Retinal pigment epithelial cell (primary cell): ENCODE data around the gene GPALPP1.
"Not testable (repeated sequence)": the region's sequence is repeated elsewhere in the genome, so short reads cannot be mapped to it uniquely, and the experiment has no call there.

Source experiments
- DNase-seq: peaks from one replicate; pipeline ENCODE4 v3.0.0-alpha.2; 2010; ENCODE audit warnings: low read depth
- H3K4me3 ChIP-seq: 2 replicates; pipeline ENCODE4 v1.5.1; 2011; ENCODE audit warnings: mild to moderate bottlenecking, low read length, control low read depth, moderate library complexity
- TF ChIP-seq, protein P1 (sequence below): conservative IDR thresholded peaks from 2 replicates; pipeline ENCODE4 v1.5.1; 2011; ENCODE audit warnings: low read depth, low read length, control low read depth, inconsistent platforms

Gene GPALPP1

DNA sequence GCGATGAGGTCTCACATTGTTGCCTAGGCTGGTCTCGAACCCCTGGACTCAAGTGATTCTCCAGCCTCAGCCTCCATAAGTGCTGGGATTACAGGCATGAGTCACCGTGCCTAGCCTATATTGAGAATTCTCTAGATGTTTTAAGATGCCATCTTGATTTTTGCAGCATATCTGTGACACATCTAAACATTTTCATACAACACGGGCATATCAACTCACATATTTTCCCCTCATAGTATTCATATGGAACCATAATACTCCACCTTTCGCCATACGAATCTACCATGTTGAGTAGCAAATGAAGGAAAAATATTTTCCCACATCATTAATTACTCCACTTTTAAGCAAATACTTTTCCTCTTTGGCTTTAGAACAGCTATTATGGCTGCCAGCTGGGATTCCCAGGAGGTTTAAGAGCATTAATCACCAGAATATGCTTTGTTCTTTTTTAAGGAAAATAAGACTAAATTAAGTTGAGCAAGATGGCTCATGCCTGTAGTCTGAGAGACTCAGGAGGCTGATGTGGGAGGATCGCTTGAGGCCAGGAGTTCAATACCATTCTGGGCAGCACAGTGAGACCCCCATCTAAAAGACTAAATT, 74.0 kb downstream of the GPALPP1 start:
- no peak for DNase-seq

GRCh38 chr13:45063889-45064288, 74.6 kb downstream of the GPALPP1 start:
- H3K4me3 ChIP-seq, DNase-seq: not testable (repeated sequence)

More for the DNA sequence above, 74.0 kb downstream of the GPALPP1 start:
- TF ChIP-seq, protein P1, sequence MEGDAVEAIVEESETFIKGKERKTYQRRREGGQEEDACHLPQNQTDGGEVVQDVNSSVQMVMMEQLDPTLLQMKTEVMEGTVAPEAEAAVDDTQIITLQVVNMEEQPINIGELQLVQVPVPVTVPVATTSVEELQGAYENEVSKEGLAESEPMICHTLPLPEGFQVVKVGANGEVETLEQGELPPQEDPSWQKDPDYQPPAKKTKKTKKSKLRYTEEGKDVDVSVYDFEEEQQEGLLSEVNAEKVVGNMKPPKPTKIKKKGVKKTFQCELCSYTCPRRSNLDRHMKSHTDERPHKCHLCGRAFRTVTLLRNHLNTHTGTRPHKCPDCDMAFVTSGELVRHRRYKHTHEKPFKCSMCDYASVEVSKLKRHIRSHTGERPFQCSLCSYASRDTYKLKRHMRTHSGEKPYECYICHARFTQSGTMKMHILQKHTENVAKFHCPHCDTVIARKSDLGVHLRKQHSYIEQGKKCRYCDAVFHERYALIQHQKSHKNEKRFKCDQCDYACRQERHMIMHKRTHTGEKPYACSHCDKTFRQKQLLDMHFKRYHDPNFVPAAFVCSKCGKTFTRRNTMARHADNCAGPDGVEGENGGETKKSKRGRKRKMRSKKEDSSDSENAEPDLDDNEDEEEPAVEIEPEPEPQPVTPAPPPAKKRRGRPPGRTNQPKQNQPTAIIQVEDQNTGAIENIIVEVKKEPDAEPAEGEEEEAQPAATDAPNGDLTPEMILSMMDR = no peak
- no peak overlapping the region for H3K4me3 ChIP-seq

GRCh38 chr13:45064889-45065288, 75.6 kb downstream of the GPALPP1 start:
- no peak for DNase-seq
- H3K4me3 ChIP-seq = no peak overlapping the region
- TF ChIP-seq, protein P1 = no peak

- no peak overlapping the region for H3K4me3 ChIP-seq
- TF ChIP-seq, protein P1 = no peak
- no peak for DNase-seq
Observed at GRCh38 chr13:45068036-45069001, 79.0 kb downstream of the GPALPP1 start.

- DNase-seq = no peak
- TF ChIP-seq, protein P1 = no peak
- no peak overlapping the region for H3K4me3 ChIP-seq
Observed at GRCh38 chr13:45073809-45074208, 84.5 kb downstream of the GPALPP1 start.

GRCh38 chr13:45074721-45075120, 85.4 kb downstream of the GPALPP1 start:
- no peak overlapping the region for H3K4me3 ChIP-seq
- DNase-seq = no peak
- TF ChIP-seq, protein P1 = no peak

GRCh38 chr13:45078003-45078402, 88.7 kb downstream of the GPALPP1 start:
- TF ChIP-seq, protein P1 = no peak
- no peak overlapping the region for H3K4me3 ChIP-seq
- no peak for DNase-seq
